GM06990 (cell line): Measurements from ENCODE around the gene PLSCR1.

Experiments used
- DNase-seq: peaks from one replicate; pipeline ENCODE4 v3.0.0-alpha.2; 2011; ENCODE audit not compliant: insufficient read length; ENCODE audit errors: extremely low read depth
- H3K27me3 ChIP-seq: replicated peaks from 2 replicates; pipeline ENCODE4 v1.6.0; 2011; ENCODE audit warnings: low read length; ENCODE audit not compliant: control insufficient read depth, insufficient read depth
- H3K36me3 ChIP-seq: 2 replicates; pipeline ENCODE4 v1.5.1; 2011; ENCODE audit warnings: low read length; ENCODE audit not compliant: control insufficient read depth, insufficient read depth
- H3K4me3 ChIP-seq: replicated peaks from 2 replicates; pipeline ENCODE4 v1.5.1; 2011; ENCODE audit warnings: low read depth, mild to moderate bottlenecking, control low read depth, low read length
- TF ChIP-seq, protein P1 (sequence below): IDR thresholded peaks from 2 replicates; pipeline ENCODE4 v1.5.1; 2011; ENCODE audit warnings: low read length, control low read depth, mild to moderate bottlenecking, inconsistent platforms; ENCODE audit not compliant: insufficient read depth, poor library complexity, severe bottlenecking

Gene PLSCR1

DNA sequence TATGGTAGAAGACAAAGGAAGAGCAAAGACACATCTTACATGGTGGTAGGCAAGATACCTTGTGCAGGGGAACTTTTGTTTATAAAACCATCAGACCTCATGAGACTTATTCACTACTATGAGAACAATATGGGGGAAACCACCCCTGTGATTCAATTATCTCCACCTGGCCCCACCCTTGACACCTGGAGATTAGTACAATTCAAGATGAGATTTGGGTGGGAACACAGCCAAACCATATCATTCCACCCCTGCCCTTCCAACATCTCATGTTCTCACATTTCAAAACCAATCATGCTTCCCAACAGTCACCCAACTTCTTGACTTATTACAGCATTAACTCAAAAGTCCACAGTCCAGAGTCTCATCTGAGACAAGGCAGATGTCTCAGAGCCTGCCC is 21.7 kb upstream of the PLSCR1 start:
- Histone ChIP-seq H3K27me3 (no peaks in the 10 kb centered on the region), H3K36me3 (no peaks in the 10 kb centered on the region), H3K4me3 (no peak overlapping the region)
- TF ChIP-seq, protein P1, sequence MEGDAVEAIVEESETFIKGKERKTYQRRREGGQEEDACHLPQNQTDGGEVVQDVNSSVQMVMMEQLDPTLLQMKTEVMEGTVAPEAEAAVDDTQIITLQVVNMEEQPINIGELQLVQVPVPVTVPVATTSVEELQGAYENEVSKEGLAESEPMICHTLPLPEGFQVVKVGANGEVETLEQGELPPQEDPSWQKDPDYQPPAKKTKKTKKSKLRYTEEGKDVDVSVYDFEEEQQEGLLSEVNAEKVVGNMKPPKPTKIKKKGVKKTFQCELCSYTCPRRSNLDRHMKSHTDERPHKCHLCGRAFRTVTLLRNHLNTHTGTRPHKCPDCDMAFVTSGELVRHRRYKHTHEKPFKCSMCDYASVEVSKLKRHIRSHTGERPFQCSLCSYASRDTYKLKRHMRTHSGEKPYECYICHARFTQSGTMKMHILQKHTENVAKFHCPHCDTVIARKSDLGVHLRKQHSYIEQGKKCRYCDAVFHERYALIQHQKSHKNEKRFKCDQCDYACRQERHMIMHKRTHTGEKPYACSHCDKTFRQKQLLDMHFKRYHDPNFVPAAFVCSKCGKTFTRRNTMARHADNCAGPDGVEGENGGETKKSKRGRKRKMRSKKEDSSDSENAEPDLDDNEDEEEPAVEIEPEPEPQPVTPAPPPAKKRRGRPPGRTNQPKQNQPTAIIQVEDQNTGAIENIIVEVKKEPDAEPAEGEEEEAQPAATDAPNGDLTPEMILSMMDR = no peak
- DNase-seq = no peak

DNA sequence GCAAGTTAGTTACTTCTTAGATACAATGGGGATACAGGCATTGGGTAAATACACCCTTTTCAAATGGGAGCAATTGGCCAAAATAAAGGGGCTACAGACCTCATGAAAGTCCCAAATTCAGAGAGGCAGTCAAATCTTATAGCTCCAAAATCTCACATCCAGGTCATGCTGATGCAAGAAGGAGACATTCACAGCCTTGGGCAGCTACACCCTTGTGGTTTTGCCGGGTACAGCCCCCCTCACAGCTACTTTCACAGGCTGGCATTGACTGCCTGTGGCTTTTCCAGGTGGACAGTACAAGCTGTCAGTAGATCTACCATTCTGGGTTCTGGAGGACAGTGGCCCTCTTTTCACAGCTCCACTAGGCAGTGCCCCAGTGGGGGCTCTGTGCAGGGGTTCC is 17.5 kb upstream of the PLSCR1 start:
- TF ChIP-seq, protein P1 = no peak
- Histone ChIP-seq H3K36me3 (no peaks in the 10 kb centered on the region), H3K27me3 (no peaks in the 10 kb centered on the region), H3K4me3 (no peak overlapping the region)
- no peak for DNase-seq

DNA sequence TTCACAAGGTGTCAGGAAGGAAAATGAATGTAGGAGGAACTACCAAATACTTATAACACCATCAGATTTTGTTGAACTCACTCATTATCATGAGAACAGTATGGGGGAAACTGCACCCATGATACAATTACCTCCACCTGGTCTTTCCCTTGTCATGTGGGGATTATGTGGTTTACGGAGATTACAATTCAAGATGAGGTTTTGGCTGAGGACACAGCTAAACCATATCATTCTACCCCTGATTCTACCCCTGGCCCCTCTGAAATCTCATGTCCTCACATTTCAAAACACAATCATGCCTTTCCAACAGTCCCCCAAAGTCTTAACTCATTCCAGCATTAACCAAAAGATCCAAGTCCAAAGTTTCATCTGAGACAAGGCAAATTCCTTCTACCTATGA is 17.1 kb upstream of the PLSCR1 start:
- H3K27me3 ChIP-seq = no peaks in the 10 kb centered on the region
- no peaks in the 10 kb centered on the region for H3K36me3 ChIP-seq
- TF ChIP-seq, protein P1 = no peak
- DNase-seq = no peak
- no peak overlapping the region for H3K4me3 ChIP-seq

DNA sequence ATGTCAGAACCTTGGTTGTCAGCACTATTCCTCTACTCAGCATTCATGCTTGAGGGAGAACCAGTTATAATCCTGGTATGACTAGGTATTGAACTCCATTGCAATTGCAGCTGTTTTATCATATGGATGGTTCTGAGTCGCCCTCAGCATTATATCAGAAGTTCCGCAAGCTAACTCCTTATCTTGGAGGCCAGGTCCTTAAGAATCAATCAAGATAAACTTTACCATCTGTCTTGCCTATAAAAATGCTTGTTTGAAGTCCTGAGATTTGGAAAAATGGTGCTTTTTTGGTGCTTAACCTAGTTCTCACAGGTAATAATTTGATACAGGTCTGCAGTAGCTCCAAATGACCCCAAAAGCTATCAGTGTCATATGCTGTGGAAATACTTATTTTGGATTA is 16.3 kb upstream of the PLSCR1 start:
- DNase-seq = no peak
- Histone ChIP-seq H3K4me3 (no peak overlapping the region), H3K36me3 (no peaks in the 10 kb centered on the region), H3K27me3 (no peaks in the 10 kb centered on the region)
- TF ChIP-seq, protein P1 = no peak

DNA sequence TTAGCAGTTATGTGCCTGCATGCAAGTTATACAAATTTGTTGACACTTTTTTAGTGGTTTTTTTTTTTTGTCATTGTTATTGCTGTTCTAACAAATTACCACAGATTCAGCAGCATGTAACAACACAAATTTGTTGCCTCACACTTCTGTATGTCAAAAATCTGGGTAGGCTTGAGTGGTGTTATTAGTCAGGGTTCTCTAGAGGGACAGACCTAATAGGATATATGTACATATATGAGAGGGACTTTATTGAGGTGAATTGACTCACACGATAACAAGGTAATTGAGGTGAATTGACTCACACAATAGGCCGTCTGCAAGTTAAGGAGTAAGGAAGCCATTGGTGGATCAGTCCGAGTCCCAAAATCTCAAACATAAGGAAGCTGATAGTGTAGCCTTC is 15.0 kb upstream of the PLSCR1 start:
- no peak for DNase-seq
- H3K36me3 ChIP-seq = no peaks in the 10 kb centered on the region
- TF ChIP-seq, protein P1 = no peak

DNA sequence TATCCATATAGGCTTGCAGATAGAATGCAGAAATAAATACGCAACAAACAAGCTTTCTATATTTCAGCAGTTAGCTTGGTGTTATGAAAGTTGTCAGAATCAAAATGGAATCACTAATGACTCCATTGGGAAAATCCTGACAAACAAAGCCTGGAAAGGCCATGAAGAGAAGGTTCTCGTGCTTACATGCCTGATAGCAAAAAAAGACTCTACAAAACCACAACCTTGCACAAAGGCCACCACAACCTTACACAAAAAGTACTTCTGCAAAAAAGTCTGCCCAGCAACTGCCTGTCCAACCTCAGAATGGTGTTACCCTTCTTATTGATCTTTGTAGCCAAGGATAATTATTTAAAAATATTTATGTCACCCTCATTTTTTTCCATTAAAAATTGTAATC is 14.4 kb upstream of the PLSCR1 start:
- no peaks in the 10 kb centered on the region for H3K36me3 ChIP-seq
- no peaks in the 10 kb centered on the region for H3K27me3 ChIP-seq
- TF ChIP-seq, protein P1 = no peak
- DNase-seq = no peak
- no peak overlapping the region for H3K4me3 ChIP-seq

More for the DNA sequence above, 15.0 kb upstream of the PLSCR1 start:
- Histone ChIP-seq H3K4me3 (no peak overlapping the region), H3K27me3 (no peaks in the 10 kb centered on the region)
